Esophagus squamous epithelium (tissue), 4 donors: ENCODE data around the gene WDR33.

Experiments used
- POLR2A ChIP-seq, 4 donors: fragments of 450-650 bp; IDR thresholded peaks; one replicate each; pipeline ENCODE4 v1.6.1; 2017; ENCODE audit warnings: antibody characterized with exemption in 4 of 4, mild to moderate bottlenecking in 4 of 4, moderate library complexity in 3 of 4
- TF ChIP-seq, protein P1 (sequence below), 6 experiments: fragments of 450-650 bp in 4 of 6; fragments of 200-600 bp in 2 of 6; sonication (generic) in 2 of 6; IDR thresholded peaks; one replicate each; pipeline ENCODE4 v1.5.1; 2016 to 2019; ENCODE audit warnings: antibody characterized with exemption in 6 of 6, mild to moderate bottlenecking in 4 of 6, moderate library complexity in 4 of 6

GRCh38 chr2:127663566-127664064 lies 147.4 kb downstream of the WDR33 start:
- TF ChIP-seq, protein P1, sequence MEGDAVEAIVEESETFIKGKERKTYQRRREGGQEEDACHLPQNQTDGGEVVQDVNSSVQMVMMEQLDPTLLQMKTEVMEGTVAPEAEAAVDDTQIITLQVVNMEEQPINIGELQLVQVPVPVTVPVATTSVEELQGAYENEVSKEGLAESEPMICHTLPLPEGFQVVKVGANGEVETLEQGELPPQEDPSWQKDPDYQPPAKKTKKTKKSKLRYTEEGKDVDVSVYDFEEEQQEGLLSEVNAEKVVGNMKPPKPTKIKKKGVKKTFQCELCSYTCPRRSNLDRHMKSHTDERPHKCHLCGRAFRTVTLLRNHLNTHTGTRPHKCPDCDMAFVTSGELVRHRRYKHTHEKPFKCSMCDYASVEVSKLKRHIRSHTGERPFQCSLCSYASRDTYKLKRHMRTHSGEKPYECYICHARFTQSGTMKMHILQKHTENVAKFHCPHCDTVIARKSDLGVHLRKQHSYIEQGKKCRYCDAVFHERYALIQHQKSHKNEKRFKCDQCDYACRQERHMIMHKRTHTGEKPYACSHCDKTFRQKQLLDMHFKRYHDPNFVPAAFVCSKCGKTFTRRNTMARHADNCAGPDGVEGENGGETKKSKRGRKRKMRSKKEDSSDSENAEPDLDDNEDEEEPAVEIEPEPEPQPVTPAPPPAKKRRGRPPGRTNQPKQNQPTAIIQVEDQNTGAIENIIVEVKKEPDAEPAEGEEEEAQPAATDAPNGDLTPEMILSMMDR (IDR thresholded peaks at IDR 0.05): no peak
- TF ChIP-seq POLR2A (IDR thresholded peaks at IDR 0.05): no peak
